ENCODE results near the gene UBE2J1.

Gene UBE2J1

DNA sequence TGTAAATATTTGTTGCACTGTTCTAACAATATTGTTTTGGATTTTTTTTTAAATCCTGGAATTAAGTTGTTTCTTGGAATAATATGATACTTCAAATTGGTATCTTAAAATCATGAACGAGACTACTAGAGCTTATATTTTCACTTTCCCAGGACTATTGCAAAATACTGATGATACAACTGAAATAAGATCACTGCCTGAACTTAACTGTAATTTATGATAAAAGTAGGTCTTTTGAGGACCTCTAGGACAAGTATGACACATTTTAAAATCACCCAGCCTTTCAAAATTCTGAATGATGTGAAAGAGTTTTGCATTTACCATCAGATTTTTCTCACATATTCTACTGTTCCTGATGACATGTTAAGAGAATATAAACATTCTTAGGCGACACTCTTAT is 8.6 kb upstream of the UBE2J1 start:
- no peak for DNase-seq

GRCh38 chr6:89360415-89360999 is 8.0 kb upstream of the UBE2J1 start:
- DNase-seq = no peak

DNA sequence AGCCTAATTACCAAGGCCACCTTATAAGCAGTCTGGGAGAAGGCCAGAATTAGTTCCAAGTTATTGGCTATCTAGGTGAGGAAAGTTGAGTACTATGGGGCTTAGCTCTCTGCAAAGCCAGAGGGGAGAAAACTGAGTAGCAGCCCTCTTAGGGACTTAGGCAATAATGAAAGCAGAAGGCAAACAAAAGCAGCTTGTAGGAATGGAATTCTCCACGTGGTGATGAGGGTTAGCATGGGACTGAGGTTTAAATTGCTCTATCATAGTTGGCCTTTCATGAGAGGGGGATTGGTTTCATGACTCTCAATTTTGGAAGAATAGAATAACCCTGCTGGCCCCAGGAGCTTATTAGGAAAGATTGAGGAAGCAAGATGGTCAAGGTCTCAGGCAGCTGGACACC is 7.0 kb upstream of the UBE2J1 start:
- DNase-seq = no peak

DNA sequence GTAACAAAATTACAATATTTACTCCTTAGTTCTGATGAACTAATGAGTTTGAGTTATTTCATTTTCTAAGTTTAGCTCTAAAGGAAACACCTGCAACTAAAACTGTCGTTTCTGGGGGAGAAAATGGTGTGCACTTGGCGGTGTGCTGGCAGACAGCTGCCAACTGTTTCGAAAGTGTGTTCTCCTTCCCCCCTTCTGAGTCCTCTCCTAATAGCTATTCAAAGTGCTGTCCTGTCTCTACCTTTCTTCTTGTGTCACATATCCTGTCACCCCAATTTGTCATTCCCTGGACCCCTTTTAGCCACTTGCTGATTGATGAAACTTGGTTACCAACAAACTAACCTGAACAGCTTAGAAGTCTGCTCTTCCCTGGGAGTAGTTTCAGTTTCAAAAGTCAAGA is 4.9 kb upstream of the UBE2J1 start:
- DNase-seq = no peak

DNA sequence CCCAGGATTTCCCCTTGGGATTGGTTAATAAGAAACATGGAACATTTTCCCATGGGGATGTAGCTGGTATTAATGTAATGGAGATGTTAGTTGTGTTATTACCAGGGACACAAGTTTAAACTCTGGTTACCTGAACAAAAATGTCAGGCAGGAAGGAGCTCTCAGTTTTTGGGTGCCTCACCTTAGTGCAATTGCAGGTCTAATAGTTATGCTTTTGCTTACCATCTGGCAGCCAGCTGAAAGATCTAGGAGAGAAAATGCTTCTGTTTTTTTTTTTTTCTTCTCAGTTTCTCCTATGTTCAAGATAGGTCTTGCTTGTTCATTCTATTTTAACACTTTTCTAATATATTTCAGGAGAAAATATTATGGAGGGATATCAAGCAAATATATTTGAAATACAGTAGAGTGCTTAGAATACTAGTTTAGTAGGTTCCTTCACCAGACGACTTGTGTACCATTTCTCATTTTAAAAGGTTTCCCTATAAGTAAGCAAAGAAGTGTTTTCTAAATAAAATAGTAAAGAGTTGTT is 4.2 kb upstream of the UBE2J1 start:
- DNase-seq = no peak

DNA sequence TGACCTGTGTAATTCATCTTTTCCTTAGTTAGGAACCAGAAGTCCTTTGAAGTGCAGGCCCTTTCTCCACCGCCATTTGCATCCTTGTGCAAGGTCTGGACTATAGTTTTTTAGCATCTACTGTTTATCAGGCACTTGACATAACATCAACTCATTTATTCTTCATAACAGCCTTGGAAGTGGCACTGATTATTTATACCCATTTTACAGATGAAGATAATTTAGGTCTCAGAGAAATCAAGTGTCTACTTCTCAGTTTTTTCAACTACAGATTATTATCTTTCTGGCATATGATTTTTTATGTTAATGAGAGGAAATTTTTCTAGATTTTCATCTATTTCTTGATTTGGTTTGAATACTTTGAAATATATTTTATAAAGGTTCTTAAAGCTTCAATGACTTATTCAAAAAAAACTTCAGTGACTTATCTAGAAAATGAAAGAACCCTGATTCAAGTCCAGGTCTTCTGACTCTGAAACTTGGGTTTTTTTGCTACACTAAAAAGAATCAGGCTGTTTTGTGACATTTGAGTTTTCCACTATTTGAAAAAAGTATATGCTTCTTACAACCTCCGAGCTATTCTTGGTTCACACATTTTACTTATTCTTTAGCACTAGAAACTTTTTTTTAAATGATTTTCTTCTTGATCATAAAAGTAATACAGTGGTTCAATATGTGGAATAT is 3.1 kb upstream of the UBE2J1 start:
- no peak for DNase-seq

DNA sequence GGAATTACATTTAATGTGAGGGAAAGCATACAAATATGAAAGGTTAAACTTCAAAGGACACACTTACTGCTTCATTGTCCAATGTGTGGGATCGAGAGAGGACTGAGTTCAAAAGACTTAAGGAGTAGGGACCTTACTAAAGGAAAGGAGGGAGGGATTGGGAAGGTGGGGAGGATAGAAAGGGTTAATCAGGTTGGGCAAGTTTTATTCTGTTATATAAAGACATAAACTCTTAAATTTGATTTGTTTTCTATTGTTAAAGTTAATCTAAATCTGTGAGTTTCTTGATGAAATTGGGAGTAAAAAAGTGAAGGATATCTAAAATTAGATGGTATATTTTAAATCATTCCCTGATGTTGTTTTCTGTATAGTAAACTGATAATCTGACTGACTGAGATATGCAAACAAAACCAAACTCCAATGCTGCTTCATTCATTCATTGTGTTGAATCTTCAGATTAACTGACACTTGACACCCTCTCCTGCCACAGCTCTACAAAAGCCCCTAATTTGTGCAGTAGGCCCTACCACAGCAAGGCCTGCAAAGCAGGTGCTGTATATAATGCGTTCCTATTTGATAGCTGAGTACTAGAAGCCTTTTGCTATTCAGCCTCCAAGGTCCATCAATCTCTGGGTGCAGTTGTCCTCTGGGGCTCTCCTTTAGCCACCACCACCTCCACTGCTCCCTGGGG is 1.3 kb upstream of the UBE2J1 start:
- DNase-seq = peak; percentile 61

DNA sequence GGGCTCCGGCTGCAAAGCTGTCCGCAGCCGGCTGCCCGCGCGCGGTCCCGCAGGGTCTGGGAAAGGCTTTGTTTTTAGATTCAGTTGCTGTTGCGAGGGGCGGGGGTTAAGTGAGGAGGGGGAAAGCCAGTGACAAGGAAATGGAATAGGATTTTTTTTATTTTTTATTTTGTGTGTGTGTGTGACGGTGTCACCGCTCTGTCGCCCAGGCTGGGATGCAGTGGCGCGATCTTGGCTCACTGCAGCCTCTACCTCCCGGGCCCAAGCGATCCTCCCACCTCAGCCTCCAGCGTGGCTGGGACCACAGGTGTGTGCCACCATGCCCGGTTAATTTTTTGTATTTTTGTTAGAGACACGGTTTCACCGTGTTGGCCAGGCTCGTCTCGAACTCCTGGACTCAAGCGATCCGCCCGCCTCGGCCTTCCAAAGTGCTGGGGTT is 615 bp upstream of the UBE2J1 start:
- DNase-seq = no peak

DNA sequence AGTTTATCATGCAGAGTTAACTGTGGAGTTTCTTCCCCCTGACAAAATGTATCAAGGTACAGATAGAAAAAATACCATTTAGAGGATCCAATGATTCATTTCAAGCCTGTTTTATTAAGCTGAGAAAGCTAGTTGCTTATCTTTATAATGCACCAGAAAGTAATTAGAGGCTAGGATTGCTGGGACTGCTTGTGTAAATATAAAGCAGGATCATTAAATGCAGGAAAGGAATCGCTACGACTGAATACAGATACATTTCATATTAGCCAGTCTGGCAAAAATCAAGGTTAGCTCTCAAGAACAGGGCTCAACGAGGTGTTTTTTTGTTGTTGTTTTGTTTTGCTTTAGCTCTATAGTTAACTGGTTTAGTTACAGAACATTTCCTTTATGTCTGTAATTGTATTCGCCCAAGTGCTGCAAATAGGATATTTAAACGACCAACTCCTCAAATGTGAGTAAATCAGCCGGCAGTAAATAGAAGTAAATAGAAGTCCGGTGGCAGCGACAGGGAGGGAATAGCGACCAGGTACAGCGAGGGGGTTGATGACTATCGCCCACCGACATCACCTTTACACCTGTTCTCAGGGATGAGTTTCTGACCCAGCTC is 748 bp downstream of the UBE2J1 start:
- no peak for DNase-seq

GRCh38 chr6:89350281-89350966 is 2.1 kb downstream of the UBE2J1 start:
- DNase-seq = no peak

DNA sequence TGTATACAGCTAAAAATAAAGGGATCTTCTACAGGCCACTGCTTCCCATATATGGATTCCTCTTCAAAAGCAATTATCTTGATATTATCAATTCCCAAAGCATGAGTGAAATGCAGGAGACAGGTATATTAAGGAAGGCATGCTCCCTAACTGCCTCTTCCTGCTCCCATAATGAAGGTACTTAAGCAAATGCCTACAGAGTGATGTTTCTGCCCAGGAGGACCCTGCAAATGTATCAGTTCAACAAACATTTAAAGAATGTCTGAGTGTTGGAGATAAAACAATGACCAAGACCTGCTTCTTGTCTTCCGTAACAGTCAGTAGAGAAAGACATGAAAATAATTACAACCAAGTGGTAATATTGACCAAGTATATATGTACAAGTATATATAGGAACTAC is 4.2 kb downstream of the UBE2J1 start:
- no peak for DNase-seq

DNA sequence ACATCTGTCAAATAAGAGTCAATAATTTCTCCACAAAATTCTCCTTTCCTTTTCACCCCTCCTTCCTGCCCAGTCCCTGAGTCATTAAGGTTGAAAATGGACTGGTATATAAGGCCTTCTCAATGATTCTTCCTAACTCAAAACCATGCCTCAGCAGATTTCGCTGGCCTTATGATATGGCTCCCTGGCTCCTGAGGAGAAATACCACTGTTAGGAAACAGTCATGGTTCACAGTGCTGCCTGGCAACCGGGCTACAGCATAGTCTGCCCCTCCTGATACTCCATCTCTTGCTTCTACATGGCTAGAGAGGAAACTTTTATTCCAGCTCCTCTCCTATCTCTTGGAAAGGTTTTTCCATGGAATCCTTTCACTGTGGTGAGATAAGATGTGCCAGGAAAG is 4.7 kb downstream of the UBE2J1 start:
- no peak for DNase-seq

DNA sequence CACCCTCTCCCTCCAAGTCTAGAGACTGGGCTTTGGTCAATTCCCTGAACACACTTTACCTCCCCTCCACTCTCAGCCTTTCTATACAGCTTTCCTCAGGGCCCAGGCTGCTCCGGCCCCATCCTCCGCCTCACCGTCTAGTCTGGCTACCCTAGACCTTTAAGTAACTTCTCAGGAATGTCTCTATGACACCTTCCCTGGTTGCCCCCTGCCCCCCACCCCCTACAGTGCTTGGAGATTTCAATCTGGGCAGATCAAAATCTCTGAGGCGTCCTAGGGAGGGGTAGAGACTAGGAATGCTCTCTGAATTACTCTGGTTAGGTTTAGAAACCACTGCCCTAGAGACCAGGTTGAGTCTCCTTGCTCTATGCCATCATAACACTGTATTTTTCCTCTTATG is 6.1 kb downstream of the UBE2J1 start:
- no peak for DNase-seq

GRCh38 chr6:89339565-89339964 is 13.0 kb downstream of the UBE2J1 start:
- no peak for DNase-seq

DNA sequence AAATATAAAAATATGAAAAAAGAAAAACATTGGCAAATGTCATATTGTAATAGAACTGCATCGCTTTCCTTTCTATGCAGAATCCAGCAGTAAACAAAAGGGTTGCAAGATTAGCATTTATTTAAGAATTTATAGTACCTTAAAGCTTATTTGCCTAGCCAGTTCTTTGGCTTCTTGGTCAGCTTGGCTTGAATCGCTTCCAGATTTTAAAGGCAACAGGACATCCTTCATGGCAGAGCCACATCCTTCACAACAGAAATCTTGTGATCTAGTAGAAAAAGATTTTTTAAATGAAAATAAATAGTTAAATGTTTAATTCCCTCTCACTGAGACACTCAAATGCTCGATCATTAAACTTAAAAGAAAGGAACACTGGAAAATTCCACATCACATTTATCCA is 17.4 kb downstream of the UBE2J1 start:
- no peak for DNase-seq

- DNase-seq = no peak
Measured at GRCh38 chr6:89330910-89331309, 21.6 kb downstream of the UBE2J1 start.

DNA sequence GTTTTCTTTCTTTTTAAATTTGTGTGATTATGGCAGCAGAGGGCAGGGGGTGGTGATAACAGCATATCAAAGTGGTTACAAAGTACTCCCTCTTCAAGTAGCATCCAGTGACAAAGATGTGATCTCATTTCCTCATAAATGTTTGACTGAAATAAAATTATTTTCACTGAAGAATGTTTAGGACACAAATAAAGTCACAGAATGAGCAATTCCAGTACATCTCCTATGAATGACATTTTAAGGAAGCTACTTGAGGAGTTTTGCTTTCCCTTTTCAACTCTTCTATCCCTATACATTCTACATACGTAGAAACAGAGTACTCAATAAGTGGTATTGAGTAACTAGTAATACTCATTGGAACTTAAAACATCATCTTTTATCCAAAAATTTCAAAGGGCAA is 23.5 kb downstream of the UBE2J1 start:
- DNase-seq = no peak

DNA sequence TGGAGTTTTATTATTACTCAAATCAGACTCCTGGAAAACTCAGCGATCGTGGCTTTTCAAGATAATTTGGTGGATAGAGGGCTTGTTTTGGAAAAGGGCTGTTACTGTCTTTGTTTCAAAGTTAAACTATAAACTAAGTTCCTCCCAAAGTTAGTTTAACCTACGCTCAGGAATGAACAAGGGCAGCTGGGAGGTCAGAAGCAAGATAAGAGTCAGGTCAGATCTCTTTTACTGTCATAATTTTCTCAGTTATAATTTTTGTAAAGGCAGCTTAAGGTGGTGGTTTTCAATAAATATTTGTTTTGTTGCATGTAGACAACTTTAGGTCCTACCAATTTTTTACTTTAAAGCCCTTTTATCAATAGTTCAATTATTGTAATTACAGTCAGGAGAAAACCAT is 28.2 kb downstream of the UBE2J1 start:
- DNase-seq = no peak

GRCh38 chr6:89323511-89323971 is 29.0 kb downstream of the UBE2J1 start:
- no peak for DNase-seq

DNA sequence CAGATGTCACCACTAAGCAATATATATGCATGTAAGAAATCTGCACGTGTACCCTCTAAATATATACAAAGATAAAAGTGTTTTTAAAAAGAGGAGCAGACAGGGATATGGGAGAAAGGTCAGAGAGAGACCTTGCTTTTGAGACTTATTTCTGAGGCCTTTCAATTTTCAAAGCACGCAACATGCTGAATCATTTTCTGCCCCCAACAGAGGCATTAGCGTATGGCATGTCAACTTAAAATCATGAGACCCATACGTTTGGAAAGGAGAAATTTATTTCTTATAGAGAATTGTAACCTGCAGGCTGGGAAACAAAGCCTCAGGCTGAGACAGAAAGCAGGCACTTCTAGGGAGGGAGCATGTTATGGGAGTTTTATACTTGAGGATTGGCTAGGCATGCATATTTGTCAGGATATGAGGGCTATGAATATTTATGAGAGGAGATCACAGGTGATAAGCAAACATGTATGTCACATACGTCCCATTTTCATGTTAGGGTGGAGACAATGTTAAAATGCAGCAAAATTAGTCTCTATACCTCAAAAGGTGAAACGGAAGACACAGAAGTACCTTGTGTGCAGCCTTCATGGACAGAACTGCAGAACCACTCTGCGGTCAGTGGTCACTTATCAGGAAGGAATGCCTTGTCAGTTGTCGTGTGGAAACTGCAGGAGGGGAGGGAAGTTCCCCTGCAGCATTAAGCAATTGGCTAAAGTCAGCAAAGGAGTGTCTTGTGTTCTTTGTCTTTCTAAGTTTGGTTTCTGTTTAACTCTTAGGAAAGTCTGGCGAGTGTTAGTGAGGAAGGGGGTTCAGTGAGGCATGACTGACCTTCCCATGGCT is 31.2 kb downstream of the UBE2J1 start:
- DNase-seq = no peak

GRCh38 chr6:89320012-89320559 is 32.4 kb downstream of the UBE2J1 start:
- DNase-seq = no peak

DNA sequence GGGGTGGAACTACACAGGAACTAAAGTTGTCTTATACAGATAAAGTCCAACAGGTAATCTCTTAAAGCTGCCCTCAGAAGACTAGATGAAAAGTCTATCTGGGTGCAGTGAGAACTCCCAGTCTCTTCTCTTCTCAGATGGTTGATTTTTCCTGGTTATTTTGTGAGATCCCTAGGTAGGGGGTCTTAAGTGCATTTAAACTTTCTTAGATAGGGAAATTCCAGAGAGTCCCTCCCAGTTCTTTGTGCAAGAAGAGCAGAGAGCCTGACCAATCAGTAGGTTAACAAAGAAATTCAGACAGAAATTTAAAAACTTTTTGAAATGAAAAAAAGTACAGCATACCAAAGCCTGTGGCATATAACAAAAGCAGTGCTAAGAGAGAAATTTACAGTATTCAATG is 35.5 kb downstream of the UBE2J1 start:
- no peak for DNase-seq

All from NCI-H2029 (cell line).